Heart right ventricle (tissue), 16 donors: Measurements from ENCODE around the gene RTTN. TPM values are rescaled to one million over a fixed set of nuclear protein-coding genes. Genes with fewer than 3 reads are reported as not detected.

ENCODE experiments used
- ATAC-seq, 8 donors: fragments of 200-7000 bp; cut with Tn5 transposase; one replicate each; pipeline ENCODE4 v1.9.1; 2020; ENCODE audit warnings: mild to moderate bottlenecking in 8 of 8, moderate library complexity in 8 of 8, moderate number of reproducible peaks in 1 of 8
- DNase-seq, 2 donors: peaks; one replicate each; pipeline ENCODE4 v3.0.0-alpha.2; 2020
- H3K27ac ChIP-seq, 10 donors: fragments of 200-600 bp; sonication (generic) in 2 of 10; one replicate each; pipeline versions ENCODE4 v1.5.0 to v1.8.0; 2020 to 2022; ENCODE audit warnings: mild to moderate bottlenecking in 3 of 10
- H3K27me3 ChIP-seq, 7 donors: fragments of 200-600 bp; one replicate each; pipeline ENCODE4 v1.8.0; 2021 to 2022; ENCODE audit warnings: mild to moderate bottlenecking in 2 of 7
- H3K36me3 ChIP-seq, 9 donors: fragments of 200-600 bp; sonication (generic) in 1 of 9; one replicate each; pipeline versions ENCODE4 v1.5.0 to v1.8.0; 2020 to 2022; ENCODE audit warnings: mild to moderate bottlenecking in 2 of 9
- H3K4me1 ChIP-seq, 9 donors: fragments of 200-600 bp; sonication (generic) in 1 of 9; one replicate each; pipeline versions ENCODE4 v1.5.0 to v1.8.0; 2020 to 2022; ENCODE audit warnings: mild to moderate bottlenecking in 4 of 9
- H3K4me3 ChIP-seq, 10 donors: fragments of 200-600 bp; sonication (generic) in 2 of 10; one replicate each; pipeline versions ENCODE4 v1.5.0 to v1.8.0; 2020 to 2022; ENCODE audit warnings: mild to moderate bottlenecking in 7 of 10, moderate library complexity in 2 of 10
- H3K9me3 ChIP-seq, 11 donors: fragments of 200-600 bp in 10 of 11; sonication (generic) in 2 of 11; one replicate each; pipeline versions ENCODE4 v1.5.0 to v1.8.0; 2013 to 2022; ENCODE audit warnings: mild to moderate bottlenecking in 2 of 11, control low read depth in 1 of 11, moderate library complexity in 1 of 11
- WGBS, 2 donors: extraction: QIAGEN DNeasy Blood & Tissue Kit; methylation state at CpG; one replicate each; pipeline ENCODE4 v1.1.7; 2013; ENCODE audit warnings: inconsistent platforms in 1 of 2; 5-methylcytosine and 5-hydroxymethylcytosine counted together
- intact Hi-C, 10 donors: fragments of 100-400 bp; cut with DNase I; formaldehyde crosslinking; loops; one replicate each; pipeline versions ENCODE4 v1.11.1 to v1.14.2; 2022
- polyA plus RNA-seq, 2 donors: library from polyadenylated mRNA; stranded (reverse); fragments of 200-250 nt; gene quantifications; one replicate each; pipeline ENCODE4 v1.2.3, GENCODE V29; 2013
- total RNA-seq, 10 donors: library from RNA; stranded (reverse); fragmentation: NEBNext Ultra II Directional in 3 of 10; extraction: Animal tissue kit (Norgen Biotek cat#: 25700) in 3 of 10; gene quantifications; one replicate each; pipeline versions ENCODE4 v1.2.1 to v1.2.4, GENCODE V29; 2021 to 2023
- TF ChIP-seq, protein P1 (sequence below), 9 donors: fragments of 200-600 bp; sonication (generic) in 2 of 9; IDR thresholded peaks; one replicate each; pipeline versions ENCODE4 v1.5.0 to v1.8.0; 2021 to 2022; ENCODE audit warnings: antibody characterized with exemption in 9 of 9, mild to moderate bottlenecking in 5 of 9, moderate library complexity in 1 of 9
- donor health status: Arrhythmogenic right ventricular cardiomyopathy.
- donor health status: ischemic (EF 13 %, LVEDD 7.1; RV severe dilation, severe dysfunction).
- donor health status: healthy with polysubstance abuse.
- donor health status: DM: no; HTN: yes; CAD: no.
- donor health status: DM: no; HTN: no; CAD: no.
- donor health status: ischemic (EF 25% LVEDD 6.9; RV normal size, moderate dysfunction).
- donor health status: ischemic (EF 25% LVEDD 5.7; RV mildly dilated, moderate dysfunction).
- donor health status: healthy.
- donor health status: DM: yes; HTN: yes; CAD: no.
- donor health status: Ischemic cardiomyopathy.
- donor health status: ischemic (EF 35%, LVEDD 5.7; RV mildly dilated, moderate dysfunction).
- donor health status: nonischemic (EF 11% LVEDD 7.7; RV severe dilation, severe dysfunction).
- donor health status: DM: yes; HTN: yes; CAD: no.
- donor health status: PGD.
- donor health status: ischemic (EF 29% LVEDD 5.4; RV normal size, mild dysfunction).
- donor health status: nonischemic (EF 23%, LVEDD 6.1; RV moderate dilation, normal function).

The RTTN gene
- total and polyA plus RNA-seq, 12 donors = 3.5 to 15.7 (median 9.4) TPM

DNA sequence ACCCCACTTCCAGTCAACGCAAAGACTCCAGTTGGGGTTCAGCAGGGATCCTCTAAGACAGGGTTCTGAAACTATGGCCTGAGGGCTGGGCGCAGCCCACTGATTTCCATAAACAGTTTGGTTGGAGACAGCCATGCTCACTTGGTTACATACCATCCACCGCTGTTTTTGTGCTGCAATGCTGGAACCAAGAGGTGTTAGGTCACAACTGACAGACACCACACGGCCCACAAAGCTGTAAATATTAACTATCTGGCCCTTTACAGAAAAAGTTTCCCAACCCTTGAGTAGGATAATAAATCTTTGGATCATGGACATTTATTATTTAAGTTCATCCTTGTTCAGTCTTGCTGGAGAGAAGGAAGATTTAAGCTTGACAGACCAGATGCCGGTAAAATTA is 249.4 kb downstream of the RTTN start:
- TF ChIP-seq, protein P1, sequence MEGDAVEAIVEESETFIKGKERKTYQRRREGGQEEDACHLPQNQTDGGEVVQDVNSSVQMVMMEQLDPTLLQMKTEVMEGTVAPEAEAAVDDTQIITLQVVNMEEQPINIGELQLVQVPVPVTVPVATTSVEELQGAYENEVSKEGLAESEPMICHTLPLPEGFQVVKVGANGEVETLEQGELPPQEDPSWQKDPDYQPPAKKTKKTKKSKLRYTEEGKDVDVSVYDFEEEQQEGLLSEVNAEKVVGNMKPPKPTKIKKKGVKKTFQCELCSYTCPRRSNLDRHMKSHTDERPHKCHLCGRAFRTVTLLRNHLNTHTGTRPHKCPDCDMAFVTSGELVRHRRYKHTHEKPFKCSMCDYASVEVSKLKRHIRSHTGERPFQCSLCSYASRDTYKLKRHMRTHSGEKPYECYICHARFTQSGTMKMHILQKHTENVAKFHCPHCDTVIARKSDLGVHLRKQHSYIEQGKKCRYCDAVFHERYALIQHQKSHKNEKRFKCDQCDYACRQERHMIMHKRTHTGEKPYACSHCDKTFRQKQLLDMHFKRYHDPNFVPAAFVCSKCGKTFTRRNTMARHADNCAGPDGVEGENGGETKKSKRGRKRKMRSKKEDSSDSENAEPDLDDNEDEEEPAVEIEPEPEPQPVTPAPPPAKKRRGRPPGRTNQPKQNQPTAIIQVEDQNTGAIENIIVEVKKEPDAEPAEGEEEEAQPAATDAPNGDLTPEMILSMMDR (IDR thresholded peaks at IDR 0.05) = no peak
- peak overlapping the region in 1 of 10 donors; percentile 67 for H3K27ac ChIP-seq
- H3K27me3 ChIP-seq = no peaks in the 10 kb centered on the region
- whole genome bisulfite sequencing, 2 donors = 89 to 91% methylated on average over 5 of the region's 5 CpGs
- H3K4me1 ChIP-seq = peaks cover 0 to 20% (median 0%) of the 10 kb centered on the region in 9 donors
- DNase-seq = no peak
- H3K4me3 ChIP-seq = peak overlapping the region in 1 of 10 donors; percentile 35
- intact Hi-C loops = no loop called here
- H3K9me3 ChIP-seq = peaks cover 0 to 5% (median 0%) of the 10 kb centered on the region in 11 donors
- ATAC-seq = no peak
- H3K36me3 ChIP-seq = no peaks in the 10 kb centered on the region

DNA sequence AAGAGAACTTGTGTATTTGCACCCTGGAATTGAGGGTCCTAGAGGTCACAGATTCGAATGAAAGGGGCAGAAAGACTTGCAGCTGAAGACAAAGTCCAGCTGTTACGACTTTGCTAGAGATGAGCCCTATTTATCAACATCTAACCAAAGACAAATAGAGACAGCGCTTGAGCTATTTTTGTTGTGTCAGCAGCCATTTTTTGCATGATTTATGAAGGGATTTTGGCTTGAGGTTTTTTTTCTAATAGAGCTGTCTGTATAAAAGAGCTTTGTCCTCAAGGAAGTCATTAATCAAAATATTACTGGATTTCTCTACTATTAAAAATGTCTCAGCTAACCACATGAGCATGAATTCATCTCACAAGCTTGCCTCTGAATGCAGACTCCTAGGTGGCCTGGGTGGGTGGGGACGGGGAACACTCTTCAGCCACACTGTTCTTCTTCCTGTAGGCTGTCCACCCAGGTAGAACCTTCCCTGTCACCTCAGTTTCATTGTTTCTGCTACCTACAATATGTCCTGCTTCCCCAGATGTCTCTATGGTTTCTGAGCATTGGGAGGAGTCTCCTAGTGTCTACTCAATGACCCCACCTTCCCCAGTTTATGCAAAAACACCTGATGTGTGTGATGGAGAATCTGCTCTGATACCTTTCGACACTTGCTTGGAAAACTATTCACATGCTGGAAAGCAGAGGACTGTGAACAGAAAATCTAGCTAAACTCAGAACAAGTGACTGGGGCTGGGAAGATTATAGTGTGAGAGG is 250.6 kb downstream of the RTTN start:
- 77% methylated on average over 5 of the region's 5 CpGs for WGBS, 2 donors
- TF ChIP-seq, protein P1 (IDR thresholded peaks at IDR 0.05) = no peak
- peaks cover 0 to 24% (median 0%) of the 10 kb centered on the region in 9 donors for H3K4me1 ChIP-seq
- no peaks in the 10 kb centered on the region for H3K36me3 ChIP-seq
- H3K27ac ChIP-seq = peak overlapping the region in 1 of 10 donors; percentile 52
- intact Hi-C loops = no loop called here
- ATAC-seq (no peak), DNase-seq (no peak)
- H3K9me3 ChIP-seq = peaks cover 0 to 5% (median 0%) of the 10 kb centered on the region in 11 donors
- H3K4me3 ChIP-seq = peak overlapping the region in 1 of 10 donors; percentile 35
- H3K27me3 ChIP-seq = no peaks in the 10 kb centered on the region

DNA sequence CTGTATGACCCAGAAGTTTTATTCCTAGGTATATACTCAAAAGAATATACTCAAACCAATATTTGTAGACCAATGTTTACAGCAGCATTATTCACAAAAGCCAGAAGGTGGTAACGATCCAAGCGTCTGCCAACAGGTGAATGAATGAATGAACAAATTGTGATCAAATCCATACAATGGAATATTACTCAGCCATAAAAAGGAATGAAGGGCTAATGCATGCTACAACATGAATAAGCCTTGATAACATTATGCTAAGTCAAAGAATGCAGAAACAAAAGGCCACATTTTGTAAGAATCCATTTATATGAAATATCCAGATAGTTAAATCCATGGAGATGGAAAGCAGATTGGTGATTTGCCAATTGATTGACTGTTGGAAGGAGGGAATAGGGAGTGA is 252.3 kb downstream of the RTTN start:
- Histone ChIP-seq H3K4me1 (peaks cover 0 to 30% (median 0%) of the 10 kb centered on the region in 9 donors), H3K27ac (no peak overlapping the region), H3K9me3 (peaks cover 0 to 5% (median 0%) of the 10 kb centered on the region in 11 donors), H3K36me3 (no peaks in the 10 kb centered on the region), H3K27me3 (no peaks in the 10 kb centered on the region), H3K4me3 (no peak overlapping the region)
- WGBS, 2 donors = 97 to 99% methylated on average over 2 of the region's 2 CpGs
- ATAC-seq (no peak), DNase-seq (no peak)
- TF ChIP-seq, protein P1 (IDR thresholded peaks at IDR 0.05) = no peak
- intact Hi-C loops = no loop called here

Other genes starting within 250 kb of the RTTN start
- gene SOCS6, start 83.4 kb upstream of the RTTN start, total RNA-seq = 10 to 100 TPM; 17.0 to 31.8 (median 21.2) TPM
- gene SOCS6, start 83.4 kb upstream of the RTTN start, polyA plus RNA-seq = 1 to 10 TPM; 6.1 to 7.6 TPM